Measurements from ENCODE around the gene DPYD.

DNA sequence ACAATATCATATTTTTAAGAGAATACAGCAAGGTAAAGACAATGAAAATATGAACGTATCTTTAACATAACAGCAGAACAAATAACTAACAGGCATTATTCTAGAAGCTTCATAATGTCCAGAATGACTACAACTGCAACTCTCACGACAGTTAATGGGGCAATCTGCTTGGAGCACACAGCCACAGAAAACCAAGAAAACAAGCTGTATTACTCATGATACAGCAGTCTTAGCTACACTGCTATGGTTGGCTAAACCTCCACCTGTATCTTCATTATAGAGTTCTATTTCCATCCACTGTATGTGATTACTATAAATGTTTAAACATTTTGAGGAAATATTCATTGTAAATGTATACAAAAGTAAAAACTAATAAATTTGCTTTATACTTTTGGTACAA, 139.9 kb downstream of the DPYD start:
- TF ChIP-seq, protein P1, sequence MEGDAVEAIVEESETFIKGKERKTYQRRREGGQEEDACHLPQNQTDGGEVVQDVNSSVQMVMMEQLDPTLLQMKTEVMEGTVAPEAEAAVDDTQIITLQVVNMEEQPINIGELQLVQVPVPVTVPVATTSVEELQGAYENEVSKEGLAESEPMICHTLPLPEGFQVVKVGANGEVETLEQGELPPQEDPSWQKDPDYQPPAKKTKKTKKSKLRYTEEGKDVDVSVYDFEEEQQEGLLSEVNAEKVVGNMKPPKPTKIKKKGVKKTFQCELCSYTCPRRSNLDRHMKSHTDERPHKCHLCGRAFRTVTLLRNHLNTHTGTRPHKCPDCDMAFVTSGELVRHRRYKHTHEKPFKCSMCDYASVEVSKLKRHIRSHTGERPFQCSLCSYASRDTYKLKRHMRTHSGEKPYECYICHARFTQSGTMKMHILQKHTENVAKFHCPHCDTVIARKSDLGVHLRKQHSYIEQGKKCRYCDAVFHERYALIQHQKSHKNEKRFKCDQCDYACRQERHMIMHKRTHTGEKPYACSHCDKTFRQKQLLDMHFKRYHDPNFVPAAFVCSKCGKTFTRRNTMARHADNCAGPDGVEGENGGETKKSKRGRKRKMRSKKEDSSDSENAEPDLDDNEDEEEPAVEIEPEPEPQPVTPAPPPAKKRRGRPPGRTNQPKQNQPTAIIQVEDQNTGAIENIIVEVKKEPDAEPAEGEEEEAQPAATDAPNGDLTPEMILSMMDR (IDR thresholded peaks at IDR 0.05): no peak
- no peak for TF ChIP-seq ZFX (IDR thresholded peaks at IDR 0.05; ENCODE audit: borderline replicate concordance)
